IgD-negative memory B cell (primary cell): ENCODE results near the gene RGS12. TPM values are rescaled to one million over a fixed set of nuclear protein-coding genes. Genes with fewer than 3 reads are reported as not detected.
A peak's percentile ranks its signal among the peaks of the same experiment; 100 is the strongest.

Experiments used
- H3K27ac Mint-ChIP-seq, 3 donors: one replicate each; pipeline ENCODE4 v1.8.0; 2020 to 2022; ENCODE audit warnings: mild to moderate bottlenecking in 3 of 3, mixed read lengths in 3 of 3, moderate library complexity in 1 of 3
- H3K27me3 Mint-ChIP-seq: one replicate; pipeline ENCODE4 v1.8.0; 2021; ENCODE audit warnings: mixed read lengths
- H3K36me3 Mint-ChIP-seq: one replicate; pipeline ENCODE4 v1.8.0; 2020; ENCODE audit warnings: mild to moderate bottlenecking, mixed read lengths
- H3K4me1 Mint-ChIP-seq, 3 donors: one replicate each; pipeline ENCODE4 v1.8.0; 2020 to 2022; ENCODE audit warnings: mixed read lengths in 3 of 3, mild to moderate bottlenecking in 1 of 3
- H3K4me3 Mint-ChIP-seq, 4 donors: one replicate each; pipeline ENCODE4 v1.8.0; 2020 to 2022; ENCODE audit warnings: mild to moderate bottlenecking in 4 of 4, mixed read lengths in 4 of 4, moderate library complexity in 3 of 4
- H3K9me3 Mint-ChIP-seq, 3 donors: one replicate each; pipeline ENCODE4 v1.8.0; 2020 to 2021; ENCODE audit warnings: mixed read lengths in 3 of 3, mild to moderate bottlenecking in 1 of 3
- polyA plus RNA-seq: library from polyadenylated mRNA; unstranded; fragments of 300-500 nt; fragmentation: Illumina TruSeq; gene quantifications from one replicate; pipeline ENCODE4 v1.2.3, GENCODE V29; 2021

The RGS12 gene
- polyA plus RNA-seq, 1 donor from 2014 or later, result 0.81 TPM

DNA sequence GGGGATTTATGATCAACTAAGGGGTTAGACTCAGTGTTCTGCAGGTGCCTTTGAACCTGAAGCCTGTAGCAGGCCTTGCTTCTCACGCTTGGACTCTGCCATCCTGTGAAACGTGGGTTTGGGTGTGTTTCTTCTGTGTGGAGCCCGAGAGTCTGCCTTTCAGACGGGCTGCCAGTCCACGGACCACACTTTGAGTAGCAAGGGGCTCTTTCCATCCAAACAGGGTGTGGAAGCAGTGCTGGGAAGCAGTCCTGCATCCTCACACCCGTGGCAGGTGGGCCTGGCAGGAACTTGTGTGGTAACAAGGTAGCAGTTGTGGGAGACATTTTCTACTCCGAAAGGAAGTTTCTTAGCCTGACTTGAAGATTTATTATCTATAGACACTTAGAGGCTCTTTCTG, 22.7 kb downstream of the RGS12 start:
- Mint-ChIP-seq H3K4me1 (no peaks in the 10 kb centered on the region), H3K27me3 (no peaks in the 10 kb centered on the region), H3K27ac (no peak overlapping the region), H3K4me3 (no peak overlapping the region), H3K9me3 (no peaks in the 10 kb centered on the region), H3K36me3 (no peaks in the 10 kb centered on the region)

DNA sequence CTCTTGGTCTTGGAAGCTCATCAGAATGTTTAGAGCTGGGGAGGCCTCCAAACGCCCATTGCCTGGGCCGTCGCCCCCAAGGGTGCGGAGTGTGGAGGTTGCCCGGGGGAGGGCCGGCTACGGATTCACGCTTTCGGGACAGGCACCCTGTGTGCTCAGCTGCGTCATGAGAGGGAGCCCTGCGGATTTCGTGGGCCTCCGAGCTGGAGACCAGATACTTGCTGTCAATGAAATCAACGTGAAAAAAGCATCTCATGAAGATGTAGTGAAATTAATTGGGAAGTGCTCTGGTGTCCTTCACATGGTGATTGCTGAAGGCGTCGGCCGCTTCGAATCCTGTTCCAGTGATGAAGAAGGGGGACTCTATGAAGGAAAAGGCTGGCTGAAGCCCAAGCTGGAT, 23.3 kb downstream of the RGS12 start:
- H3K27me3 Mint-ChIP-seq, result no peaks in the 10 kb centered on the region
- no peaks in the 10 kb centered on the region for H3K4me1 Mint-ChIP-seq
- no peak overlapping the region for H3K4me3 Mint-ChIP-seq
- no peaks in the 10 kb centered on the region for H3K36me3 Mint-ChIP-seq
- H3K27ac Mint-ChIP-seq, result no peak overlapping the region
- H3K9me3 Mint-ChIP-seq, result no peaks in the 10 kb centered on the region

DNA sequence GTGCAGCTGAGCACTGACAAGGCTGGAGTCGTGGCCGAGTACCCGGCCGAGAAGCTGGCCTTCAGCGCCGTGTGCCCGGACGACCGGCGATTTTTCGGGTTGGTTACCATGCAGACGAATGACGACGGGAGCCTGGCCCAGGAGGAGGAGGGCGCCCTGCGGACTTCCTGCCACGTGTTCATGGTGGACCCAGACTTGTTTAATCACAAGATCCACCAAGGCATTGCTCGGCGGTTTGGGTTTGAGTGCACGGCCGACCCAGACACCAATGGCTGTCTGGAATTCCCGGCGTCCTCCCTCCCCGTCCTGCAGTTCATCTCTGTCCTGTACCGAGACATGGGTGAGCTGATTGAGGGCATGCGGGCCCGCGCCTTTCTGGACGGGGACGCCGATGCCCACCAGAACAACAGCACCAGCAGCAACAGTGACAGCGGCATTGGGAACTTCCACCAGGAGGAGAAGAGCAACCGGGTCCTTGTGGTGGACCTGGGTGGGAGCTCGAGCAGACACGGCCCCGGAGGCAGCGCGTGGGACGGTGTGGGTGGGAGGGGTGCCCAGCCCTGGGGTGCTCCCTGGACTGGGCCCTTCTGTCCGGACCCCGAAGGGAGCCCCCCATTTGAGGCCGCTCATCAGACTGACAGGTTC, 24.3 kb downstream of the RGS12 start:
- Mint-ChIP-seq H3K27ac (no peak overlapping the region), H3K4me1 (no peaks in the 10 kb centered on the region), H3K27me3 (no peaks in the 10 kb centered on the region), H3K4me3 (no peak overlapping the region), H3K36me3 (no peaks in the 10 kb centered on the region), H3K9me3 (no peaks in the 10 kb centered on the region)

DNA sequence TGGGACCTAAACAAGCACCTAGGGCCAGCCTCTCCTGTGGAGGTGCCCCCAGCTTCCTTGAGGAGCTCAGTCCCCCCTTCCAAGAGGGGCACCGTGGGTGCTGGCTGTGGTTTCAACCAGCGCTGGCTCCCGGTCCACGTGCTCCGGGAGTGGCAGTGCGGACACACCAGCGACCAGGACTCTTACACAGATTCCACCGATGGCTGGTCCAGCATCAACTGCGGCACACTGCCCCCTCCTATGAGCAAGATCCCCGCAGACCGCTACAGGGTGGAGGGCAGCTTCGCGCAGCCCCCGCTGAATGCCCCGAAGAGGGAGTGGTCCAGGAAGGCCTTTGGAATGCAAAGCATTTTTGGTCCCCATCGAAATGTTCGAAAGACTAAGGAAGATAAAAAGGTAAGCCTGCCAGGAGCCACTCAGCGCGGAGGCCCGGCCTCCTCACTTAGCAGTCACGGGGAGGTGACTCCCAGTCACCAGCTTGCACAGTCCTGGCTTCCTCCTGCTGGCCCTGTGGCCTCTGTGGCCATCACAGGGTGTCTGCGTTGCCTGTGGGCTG, 24.9 kb downstream of the RGS12 start:
- Mint-ChIP-seq H3K4me1 (no peaks in the 10 kb centered on the region), H3K27me3 (no peaks in the 10 kb centered on the region), H3K4me3 (no peak overlapping the region), H3K27ac (no peak overlapping the region), H3K9me3 (no peaks in the 10 kb centered on the region), H3K36me3 (no peaks in the 10 kb centered on the region)

DNA sequence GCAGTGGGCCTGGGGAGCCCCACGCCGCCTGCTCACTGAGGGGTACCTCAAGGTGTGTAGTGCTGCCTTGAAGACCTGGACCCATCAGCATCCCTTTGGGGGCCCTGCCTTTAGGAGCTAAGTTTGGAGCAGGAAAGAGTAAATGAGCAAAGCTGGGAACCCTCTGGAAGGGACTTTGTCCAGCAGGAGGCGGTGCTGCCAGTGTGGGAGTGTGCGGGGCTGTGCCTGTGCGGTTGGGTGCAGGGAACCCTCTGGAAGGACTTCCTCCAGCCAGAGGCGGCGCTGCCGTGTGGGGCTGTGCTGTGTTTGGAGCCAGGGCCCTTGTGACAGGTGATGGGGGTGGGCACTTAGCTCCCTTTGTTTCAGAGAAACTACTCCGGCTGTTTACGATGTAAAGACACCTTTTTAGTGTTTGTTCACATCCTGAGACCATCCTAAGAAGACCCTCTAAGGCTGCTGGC, 25.8 kb downstream of the RGS12 start:
- Mint-ChIP-seq H3K36me3 (peaks cover under 1% of the 10 kb centered on the region), H3K9me3 (no peaks in the 10 kb centered on the region), H3K4me3 (no peak overlapping the region), H3K27me3 (no peaks in the 10 kb centered on the region), H3K27ac (no peak overlapping the region), H3K4me1 (no peaks in the 10 kb centered on the region)

DNA sequence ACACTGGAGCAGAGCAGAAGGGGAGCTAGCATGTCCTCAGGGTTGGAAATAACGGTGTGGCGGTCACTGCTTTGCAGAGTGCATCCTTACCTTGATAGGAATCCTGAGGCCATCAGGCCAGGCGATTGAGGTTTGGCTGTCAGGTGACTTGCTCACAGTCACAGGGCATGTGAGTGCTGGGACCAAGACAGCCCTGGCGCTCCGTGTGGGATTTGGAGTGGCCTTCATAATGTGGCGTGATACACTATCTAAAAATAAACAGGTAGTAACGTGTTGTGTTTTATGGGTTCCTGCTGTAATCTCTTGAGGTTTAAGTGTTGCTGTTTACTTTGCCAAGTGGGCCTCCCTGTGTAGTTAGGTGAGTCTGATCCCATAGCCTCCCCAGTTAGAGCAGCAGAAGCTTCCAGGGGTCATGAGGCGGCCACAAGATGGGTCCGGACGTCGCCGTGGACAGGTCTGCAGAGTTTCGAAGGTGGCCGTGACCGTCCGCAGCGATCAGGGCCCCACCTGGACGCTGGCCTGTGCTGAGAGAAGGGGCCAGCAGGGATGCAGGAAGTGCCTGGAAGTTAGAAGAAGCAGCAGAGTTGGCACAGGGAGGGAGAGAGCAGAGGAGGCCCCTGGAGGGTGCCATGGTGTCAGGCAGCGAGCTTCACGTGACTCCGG, 27.7 kb downstream of the RGS12 start:
- Mint-ChIP-seq H3K36me3 (peaks cover 6% of the 10 kb centered on the region), H3K9me3 (peaks cover 0 to 4% (median 0%) of the 10 kb centered on the region in 3 donors), H3K4me3 (no peak overlapping the region), H3K27ac (peak overlapping the region in 1 of 3 donors; percentile 23), H3K4me1 (no peaks in the 10 kb centered on the region), H3K27me3 (no peaks in the 10 kb centered on the region)

DNA sequence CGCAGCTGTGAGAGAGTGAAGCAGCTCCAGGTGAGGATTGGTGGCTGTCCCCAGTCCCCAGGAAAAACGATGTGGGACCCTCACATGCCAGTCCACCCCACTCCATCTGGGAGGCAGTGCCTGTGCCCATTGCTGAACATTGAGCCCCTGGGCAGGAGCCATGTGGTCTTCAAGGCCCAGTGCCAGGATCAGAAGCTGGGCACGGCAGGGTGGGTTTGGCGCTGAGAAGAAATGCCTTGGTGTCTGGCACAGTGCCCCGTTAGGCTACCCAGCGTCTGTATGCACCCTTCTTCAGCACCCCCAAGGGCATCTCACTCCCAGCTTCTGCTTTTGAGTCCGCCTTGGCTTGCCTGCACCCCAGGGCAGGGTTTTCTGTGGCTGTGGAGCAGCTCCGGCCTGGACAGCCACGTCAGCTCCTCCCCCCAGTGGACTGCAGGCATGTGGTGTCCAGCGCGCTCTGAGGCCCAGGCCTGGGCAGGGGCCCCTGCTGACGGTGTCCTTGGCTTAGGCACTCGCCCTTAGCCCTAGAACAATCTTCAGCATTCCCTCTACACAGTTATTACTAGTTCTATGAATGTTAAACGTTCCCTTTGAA, 28.6 kb downstream of the RGS12 start:
- Mint-ChIP-seq H3K4me3 (no peak overlapping the region), H3K9me3 (peaks cover 0 to 4% (median 0%) of the 10 kb centered on the region in 3 donors), H3K27me3 (no peaks in the 10 kb centered on the region), H3K36me3 (peaks cover 6% of the 10 kb centered on the region), H3K4me1 (no peaks in the 10 kb centered on the region), H3K27ac (peak overlapping the region in 2 of 3 donors; percentile 23 to 39)

DNA sequence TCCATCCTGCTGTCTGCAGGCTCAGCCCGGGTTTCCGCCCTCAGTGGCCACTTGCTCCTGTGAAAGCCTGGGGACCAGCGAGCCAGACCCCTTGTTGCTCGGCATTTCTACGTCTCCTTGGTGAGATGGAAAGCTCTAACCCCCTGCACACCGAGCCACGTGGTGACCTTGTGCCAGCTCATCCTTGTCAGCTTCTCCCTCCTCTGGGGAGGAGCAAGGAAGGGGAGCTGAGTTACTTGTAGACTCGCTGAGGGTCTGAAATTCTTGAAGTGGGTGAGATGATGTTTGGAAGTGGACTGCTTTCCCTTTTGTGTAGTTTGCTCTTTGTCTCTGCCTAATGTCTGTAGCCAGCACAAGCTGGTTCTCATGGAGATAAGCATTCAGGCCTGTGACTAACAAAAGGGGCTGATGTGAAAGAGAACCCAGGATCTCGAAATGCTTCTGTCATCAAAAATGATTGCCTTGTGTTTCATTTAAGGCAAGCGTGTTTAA, 29.3 kb downstream of the RGS12 start:
- Mint-ChIP-seq H3K27ac (no peak overlapping the region), H3K9me3 (peaks cover 0 to 4% (median 0%) of the 10 kb centered on the region in 3 donors), H3K4me1 (no peaks in the 10 kb centered on the region), H3K36me3 (peaks cover 6% of the 10 kb centered on the region), H3K27me3 (no peaks in the 10 kb centered on the region), H3K4me3 (no peak overlapping the region)

DNA sequence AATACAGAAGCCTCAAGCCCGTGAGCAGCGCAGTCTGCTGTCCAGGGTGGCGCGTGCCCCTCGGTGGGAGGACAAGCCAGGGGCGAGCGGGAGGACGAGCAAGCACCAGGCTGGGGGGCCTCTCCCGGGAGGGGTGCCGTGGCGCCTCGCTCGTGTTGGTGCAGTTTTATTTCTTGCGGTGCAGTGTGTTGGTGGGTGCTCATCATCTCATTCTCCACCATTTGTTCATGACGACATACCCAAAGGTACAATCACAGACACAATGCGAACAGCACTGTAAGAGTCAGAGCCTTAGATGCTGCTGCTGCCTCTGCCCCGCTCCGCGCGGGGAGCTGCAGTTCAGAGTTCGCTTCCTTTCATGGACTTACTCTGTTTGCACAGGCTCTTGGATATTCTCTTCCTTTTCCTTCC, 30.3 kb downstream of the RGS12 start:
- H3K27ac Mint-ChIP-seq, result no peak overlapping the region

DNA sequence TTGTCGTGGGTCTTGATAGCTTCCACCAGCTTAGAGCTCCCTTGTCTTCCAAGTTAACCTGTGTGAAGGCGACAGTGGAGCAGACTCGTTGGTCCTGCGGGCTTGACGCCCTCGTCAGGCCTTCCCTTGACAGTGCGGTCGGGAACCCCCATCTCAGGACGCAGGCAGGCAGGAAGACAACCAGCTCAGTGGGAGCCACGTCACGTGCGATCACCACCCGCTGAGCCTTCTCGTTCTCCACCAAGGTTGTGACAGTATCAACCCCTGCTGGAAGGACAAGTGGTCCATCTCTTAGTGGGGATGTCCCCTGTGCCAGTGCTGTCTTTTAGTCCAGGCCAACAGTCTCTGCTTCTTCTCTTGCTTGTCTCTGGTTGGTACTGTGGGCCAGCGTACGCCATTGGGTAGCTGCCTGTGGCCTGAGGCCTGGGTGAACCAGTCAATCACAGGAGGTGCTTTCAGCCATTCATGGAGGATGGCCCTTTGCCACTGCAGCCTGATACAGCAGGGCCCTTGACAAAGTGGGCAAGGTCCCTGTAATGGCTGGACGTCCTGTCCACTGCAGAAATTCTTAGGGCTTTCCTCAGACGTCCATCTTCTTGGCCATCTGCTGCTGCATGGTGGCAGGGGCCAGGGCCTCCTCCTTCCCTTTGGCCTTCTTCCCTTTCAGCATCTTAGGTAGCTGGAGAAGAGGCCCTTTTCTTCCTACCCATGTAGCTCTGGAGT, 31.4 kb downstream of the RGS12 start:
- Mint-ChIP-seq H3K9me3 (peaks cover 0 to 4% (median 0%) of the 10 kb centered on the region in 3 donors), H3K36me3 (peaks cover 6% of the 10 kb centered on the region), H3K27me3 (no peaks in the 10 kb centered on the region), H3K27ac (peak overlapping the region in 1 of 3 donors; percentile 7), H3K4me3 (no peak overlapping the region), H3K4me1 (no peaks in the 10 kb centered on the region)

More for the DNA sequence above, 30.3 kb downstream of the RGS12 start:
- no peaks in the 10 kb centered on the region for H3K4me1 Mint-ChIP-seq
- no peak overlapping the region for H3K4me3 Mint-ChIP-seq
- H3K27me3 Mint-ChIP-seq, result no peaks in the 10 kb centered on the region
- peaks cover 6% of the 10 kb centered on the region for H3K36me3 Mint-ChIP-seq
- H3K9me3 Mint-ChIP-seq, result peaks cover 0 to 4% (median 0%) of the 10 kb centered on the region in 3 donors

DNA sequence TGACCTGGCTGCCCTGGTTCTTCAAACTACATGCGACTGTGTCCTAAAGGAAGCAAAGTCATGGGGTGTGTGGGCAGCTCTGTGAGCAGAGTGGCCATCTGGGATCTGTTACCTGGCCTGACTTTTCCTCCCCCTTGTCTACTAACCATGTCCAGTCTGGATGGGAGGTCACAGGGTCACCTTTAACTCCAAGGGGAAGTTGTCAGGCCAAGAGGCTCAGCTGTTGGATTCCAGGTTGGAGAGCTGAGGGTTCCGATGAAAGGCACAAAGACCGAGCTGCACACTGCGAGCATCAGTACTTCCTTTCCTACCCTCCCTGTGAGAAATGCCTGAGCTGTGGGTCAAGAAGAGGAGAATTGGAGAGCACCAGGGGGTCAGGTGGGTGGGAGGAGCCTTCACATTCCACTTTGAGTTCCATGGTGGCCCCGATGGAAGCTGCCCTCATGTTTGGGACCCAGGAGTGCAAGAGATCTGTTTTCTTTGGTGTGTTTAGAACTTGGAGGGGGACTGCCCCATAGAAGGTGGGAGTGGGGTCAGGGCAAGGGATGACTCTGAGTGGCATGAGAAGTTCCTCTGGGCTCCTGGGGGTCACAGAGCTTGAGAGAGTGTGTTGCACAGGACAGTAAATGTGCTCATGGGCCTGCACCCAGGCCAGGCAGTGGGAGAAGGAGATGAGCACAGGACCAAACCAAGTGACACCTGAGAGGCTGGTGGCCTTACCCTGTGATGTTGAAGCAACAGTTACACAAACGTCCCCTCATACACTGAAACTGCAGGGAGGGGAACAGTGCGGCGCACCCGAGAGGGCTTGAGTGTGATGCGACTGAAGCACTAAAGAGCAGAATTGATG, 36.2 kb downstream of the RGS12 start:
- H3K27me3 Mint-ChIP-seq, result no peaks in the 10 kb centered on the region
- H3K4me3 Mint-ChIP-seq, result no peak overlapping the region
- peaks cover 0 to 4% (median 1%) of the 10 kb centered on the region in 3 donors for H3K9me3 Mint-ChIP-seq
- H3K4me1 Mint-ChIP-seq, result peaks cover 0 to 2% (median 1%) of the 10 kb centered on the region in 3 donors
- no peak overlapping the region for H3K27ac Mint-ChIP-seq
- peaks cover 4% of the 10 kb centered on the region for H3K36me3 Mint-ChIP-seq

DNA sequence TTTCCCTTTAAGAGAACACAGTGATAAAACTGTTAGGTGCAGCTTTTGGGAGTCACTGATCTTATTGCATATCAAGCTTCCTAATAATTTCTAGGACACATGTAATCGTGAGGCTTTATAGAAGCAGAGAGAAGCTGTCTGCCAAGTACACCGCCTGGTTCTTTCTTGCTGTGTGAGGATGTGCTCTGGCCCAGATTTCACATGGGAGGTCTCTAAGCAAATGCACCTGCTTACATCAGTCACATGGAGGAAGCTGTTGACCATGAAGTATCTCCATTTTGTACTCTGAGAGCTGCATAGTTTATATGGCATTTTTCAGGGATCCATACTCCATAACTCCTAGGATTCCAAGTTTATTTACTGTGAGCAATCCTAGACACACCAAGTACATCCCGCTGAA, 37.1 kb downstream of the RGS12 start:
- H3K4me3 Mint-ChIP-seq, result no peak overlapping the region
- H3K27me3 Mint-ChIP-seq, result no peaks in the 10 kb centered on the region
- peaks cover 0 to 5% (median 4%) of the 10 kb centered on the region in 3 donors for H3K4me1 Mint-ChIP-seq
- H3K9me3 Mint-ChIP-seq, result peaks cover 0 to 4% (median 1%) of the 10 kb centered on the region in 3 donors
- H3K27ac Mint-ChIP-seq, result no peak overlapping the region
- peaks cover under 1% of the 10 kb centered on the region for H3K36me3 Mint-ChIP-seq

DNA sequence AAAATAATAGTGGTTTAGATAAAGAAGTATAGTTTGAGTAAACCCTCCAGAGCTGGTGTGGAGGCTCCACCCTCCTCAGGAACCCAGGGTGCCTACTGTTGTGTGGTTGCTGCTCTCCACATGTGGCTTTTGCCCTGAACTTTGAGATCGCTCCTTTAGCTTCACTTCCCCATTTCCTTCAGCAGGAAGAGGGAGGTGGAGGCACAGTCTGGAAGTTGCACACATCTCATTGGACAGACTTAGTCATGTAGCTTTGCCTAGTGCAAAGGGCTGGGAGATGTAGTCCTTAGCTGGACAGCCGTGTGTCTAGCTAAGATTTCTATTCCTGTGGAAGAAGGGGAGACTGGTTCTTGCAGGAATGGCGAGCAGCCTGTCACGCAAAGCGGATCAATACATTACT, 37.9 kb downstream of the RGS12 start:
- Mint-ChIP-seq H3K27me3 (no peaks in the 10 kb centered on the region), H3K36me3 (no peaks in the 10 kb centered on the region), H3K27ac (no peak overlapping the region), H3K4me3 (no peak overlapping the region), H3K4me1 (peaks cover 0 to 5% (median 4%) of the 10 kb centered on the region in 3 donors), H3K9me3 (peaks cover 0 to 1% (median 0%) of the 10 kb centered on the region in 3 donors)
